ENCODE measurements around the gene PSMD11. TPM values are rescaled to one million over a fixed set of nuclear protein-coding genes. Genes with fewer than 3 reads are reported as not detected.

PSMD11 gene
- polyA plus RNA-seq, 1 of the 3 experiments (the other 2 are of a cell fraction), result 63.1 TPM

- no peak for DNase-seq
- Histone ChIP-seq H3K27ac (ENCODE audit: low read depth in 2 of 2, low read length in 1 of 2) (no peak overlapping the region), H3K4me3 (ENCODE audit: low read depth in 2 of 2, low read length in 1 of 2) (no peak overlapping the region), H3K27me3 (ENCODE audit: insufficient read depth) (no peaks in the 10 kb centered on the region), H4K20me1 (ENCODE audit: insufficient read depth) (peaks cover 13% of the 10 kb centered on the region), H3F3A (replicated peaks; ENCODE audit: insufficient read depth) (no peaks in the 10 kb centered on the region), H3K9ac (no peak overlapping the region), H3K9me2 (no peaks in the 10 kb centered on the region), H3K9me3 (no peaks in the 10 kb centered on the region), H3K79me2 (ENCODE audit: insufficient read depth) (peaks cover 61% of the 10 kb centered on the region), H3K4me2 (no peak overlapping the region), H3K36me3 (replicated peaks in 1 of 2; ENCODE audit: control insufficient read depth in 1 of 2, insufficient read depth in 2 of 2, low read length in 1 of 2) (peaks cover 62 to 83% of the 10 kb centered on the region in 2 experiments), H2AFZ (ENCODE audit: low read depth) (no peak overlapping the region), H3K4me1 (ENCODE audit: control insufficient read depth in 1 of 2, insufficient read depth in 2 of 2, low read depth in 1 of 2, low read length in 1 of 2) (no peaks in the 10 kb centered on the region)
- ChIA-PET CTCF (interaction anchor here (1.2 to 7.5 kb wide), 2 partner anchors 8 to 15 kb away, joined by 3 to 46 read pairs; no protein-coding TSS in a partner anchor), POLR2A (interaction anchor here (0.7 kb wide), 1 partner anchor 21 kb away, joined by 4 read pairs; no protein-coding TSS in a partner anchor)
- TF ChIP-seq USF2 (IDR thresholded peaks at IDR 0.05; ENCODE audit: borderline replicate concordance, low read depth, low read length) (no peak), GATA2 (CRISPR knock-in tag; IDR thresholded peaks at IDR 0.05) (no peak), IRF3 (IDR thresholded peaks at IDR 0.05; ENCODE audit: low read depth, low read length) (no peak), RAD21 (IDR thresholded peaks at IDR 0.05; ENCODE audit: low read length) (no peak), ZBTB33 (IDR thresholded peaks at IDR 0.05; ENCODE audit: borderline replicate concordance, low read depth) (no peak)
- WGBS (ENCODE audit: low lambda C conversion rate), result 96% methylated on average over 7 of the region's 7 CpGs
Measured at GRCh38 chr17:32467949-32468348, 23.6 kb downstream of the PSMD11 start.

GRCh38 chr17:32470405-32471167, 26.3 kb downstream of the PSMD11 start:
- POLR2A ChIA-PET, result interaction anchor here (1.4 kb wide), 1 partner anchor 14 kb away, joined by 3 read pairs; no protein-coding TSS in a partner anchor
- 100% methylated on average over 6 of the region's 6 CpGs for WGBS (ENCODE audit: low lambda C conversion rate)
- H3K4me3 ChIP-seq (ENCODE audit: low read depth in 2 of 2, low read length in 1 of 2), result no peak overlapping the region

More at GRCh38 chr17:32470405-32471167, 26.3 kb downstream of the PSMD11 start:
- no peak overlapping the region for H3K9ac ChIP-seq
- no peak for DNase-seq
- no peak overlapping the region for H3K27ac ChIP-seq (ENCODE audit: low read depth in 2 of 2, low read length in 1 of 2)
- no peaks in the 10 kb centered on the region for H3K4me1 ChIP-seq (ENCODE audit: control insufficient read depth in 1 of 2, insufficient read depth in 2 of 2, low read depth in 1 of 2, low read length in 1 of 2)
- H3K36me3 ChIP-seq (replicated peaks in 1 of 2; ENCODE audit: control insufficient read depth in 1 of 2, insufficient read depth in 2 of 2, low read length in 1 of 2), result peaks cover 65 to 84% of the 10 kb centered on the region in 2 experiments
- H3K27me3 ChIP-seq (ENCODE audit: insufficient read depth), result no peaks in the 10 kb centered on the region
- H3F3A ChIP-seq (replicated peaks; ENCODE audit: insufficient read depth), result no peaks in the 10 kb centered on the region
- peaks cover 11% of the 10 kb centered on the region for H4K20me1 ChIP-seq (ENCODE audit: insufficient read depth)
- H3K9me2 ChIP-seq, result no peaks in the 10 kb centered on the region
- no peak overlapping the region for H3K4me2 ChIP-seq
- CTCF ChIA-PET, result interaction anchor here (1.1 to 7.5 kb wide), 3 partner anchors 9 to 13 kb away, joined by 3 to 62 read pairs (median 46); no protein-coding TSS in a partner anchor
- H3K79me2 ChIP-seq (ENCODE audit: insufficient read depth), result peaks cover 43% of the 10 kb centered on the region
- H2AFZ ChIP-seq (ENCODE audit: low read depth), result no peak overlapping the region
- TF ChIP-seq ELF1 (IDR thresholded peaks at IDR 0.05) (no peak), FOXJ3 (CRISPR knock-in tag; IDR thresholded peaks at IDR 0.05) (no peak), NFIC (IDR thresholded peaks at IDR 0.05; ENCODE audit: borderline replicate concordance) (no peak), RAD21 (IDR thresholded peaks at IDR 0.05; ENCODE audit: low read length) (no peak), JUND (IDR thresholded peaks at IDR 0.05) (no peak)
- H3K9me3 ChIP-seq, result no peaks in the 10 kb centered on the region

Data from SK-N-SH (cell line).